Left lung (tissue), 10 donors: Measurements from ENCODE around the gene HOXD1. TPM values are rescaled to one million over a fixed set of nuclear protein-coding genes. Genes with fewer than 3 reads are reported as not detected.

Source experiments
- ATAC-seq: fragments of 200-7000 bp; cut with Tn5 transposase; one replicate; pipeline ENCODE4 v1.9.1; 2020; ENCODE audit warnings: moderate library complexity
- DNase-seq, 4 donors: peaks; one replicate each; pipeline ENCODE4 v3.0.0-alpha.2; 2013 to 2020
- H3K27ac ChIP-seq, 2 donors: fragments of 200-600 bp; sonication (generic) in 1 of 2; one replicate each; pipeline versions ENCODE4 v1.5.0 to v1.8.0; 2020 to 2021
- H3K27me3 ChIP-seq, 2 donors: fragments of 200-600 bp; sonication (generic) in 1 of 2; one replicate each; pipeline versions ENCODE4 v1.5.0 to v1.8.0; 2020 to 2021
- H3K36me3 ChIP-seq, 2 donors: fragments of 200-600 bp; sonication (generic) in 1 of 2; one replicate each; pipeline versions ENCODE4 v1.5.0 to v1.8.0; 2020 to 2021
- H3K4me1 ChIP-seq, 2 donors: fragments of 200-600 bp; one replicate each; pipeline ENCODE4 v1.8.0; 2021
- H3K4me3 ChIP-seq, 2 donors: fragments of 200-600 bp; sonication (generic) in 1 of 2; one replicate each; pipeline versions ENCODE4 v1.5.0 to v1.8.0; 2020 to 2021; ENCODE audit warnings: mild to moderate bottlenecking in 1 of 2
- H3K9me3 ChIP-seq, 2 donors: fragments of 200-600 bp; sonication (generic) in 1 of 2; one replicate each; pipeline versions ENCODE4 v1.5.0 to v1.8.0; 2020 to 2021
- intact Hi-C, 2 donors: fragments of 100-400 bp; cut with DNase I; formaldehyde crosslinking; loops; one replicate each; pipeline versions ENCODE4 v1.11.2 to v1.14.2; 2022
- polyA plus RNA-seq, 6 donors: library from polyadenylated mRNA; unstranded; fragments of 120-200 nt; gene quantifications; one replicate each; pipeline ENCODE4 v1.2.1, GENCODE V29; 2013; ENCODE audit not compliant: insufficient read length in 6 of 6
- total RNA-seq, 2 donors: library from RNA; stranded (reverse); fragmentation: NEBNext Ultra II Directional; extraction: Animal tissue kit (Norgen Biotek cat#: 25700); gene quantifications; one replicate each; pipeline ENCODE4 v1.2.1, GENCODE V29; 2021
- TF ChIP-seq, protein P1 (sequence below), 2 donors: fragments of 200-600 bp; sonication (generic) in 1 of 2; IDR thresholded peaks; one replicate each; pipeline versions ENCODE4 v1.5.0 to v1.8.0; 2021; ENCODE audit warnings: antibody characterized with exemption in 2 of 2
- donor health status: DM: no; HTN: yes; CAD: no.
- donor health status: DM: no; HTN: no; CAD: no.

The HOXD1 gene
- total and polyA plus RNA-seq, 8 donors = 0.35 to 5.9 (median 1.9) TPM

DNA sequence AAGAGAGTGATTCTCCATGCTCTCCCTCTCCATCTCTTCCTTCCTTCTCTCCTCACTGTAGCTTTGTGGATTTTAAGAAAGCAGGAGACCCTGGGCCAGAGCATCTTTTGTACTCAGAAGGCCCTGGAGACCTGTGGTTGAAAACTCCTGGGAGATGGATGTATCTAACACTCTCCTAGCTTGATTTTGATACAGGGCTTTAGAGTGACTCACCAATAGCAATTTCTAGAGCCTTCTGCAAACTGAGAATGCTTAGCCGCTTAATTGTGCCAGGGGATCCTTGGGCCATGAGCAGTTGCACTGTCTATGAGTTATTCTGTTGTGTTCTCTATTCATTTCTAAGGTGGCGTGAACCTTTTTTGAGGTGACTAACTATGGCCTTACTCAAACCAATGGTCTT lies 17.7 kb downstream of the HOXD1 start:
- intact Hi-C loops = no loop called here
- H3K9me3 ChIP-seq = no peaks in the 10 kb centered on the region
- H3K27me3 ChIP-seq = peaks cover 0 to 28% of the 10 kb centered on the region in 2 donors
- TF ChIP-seq, protein P1, sequence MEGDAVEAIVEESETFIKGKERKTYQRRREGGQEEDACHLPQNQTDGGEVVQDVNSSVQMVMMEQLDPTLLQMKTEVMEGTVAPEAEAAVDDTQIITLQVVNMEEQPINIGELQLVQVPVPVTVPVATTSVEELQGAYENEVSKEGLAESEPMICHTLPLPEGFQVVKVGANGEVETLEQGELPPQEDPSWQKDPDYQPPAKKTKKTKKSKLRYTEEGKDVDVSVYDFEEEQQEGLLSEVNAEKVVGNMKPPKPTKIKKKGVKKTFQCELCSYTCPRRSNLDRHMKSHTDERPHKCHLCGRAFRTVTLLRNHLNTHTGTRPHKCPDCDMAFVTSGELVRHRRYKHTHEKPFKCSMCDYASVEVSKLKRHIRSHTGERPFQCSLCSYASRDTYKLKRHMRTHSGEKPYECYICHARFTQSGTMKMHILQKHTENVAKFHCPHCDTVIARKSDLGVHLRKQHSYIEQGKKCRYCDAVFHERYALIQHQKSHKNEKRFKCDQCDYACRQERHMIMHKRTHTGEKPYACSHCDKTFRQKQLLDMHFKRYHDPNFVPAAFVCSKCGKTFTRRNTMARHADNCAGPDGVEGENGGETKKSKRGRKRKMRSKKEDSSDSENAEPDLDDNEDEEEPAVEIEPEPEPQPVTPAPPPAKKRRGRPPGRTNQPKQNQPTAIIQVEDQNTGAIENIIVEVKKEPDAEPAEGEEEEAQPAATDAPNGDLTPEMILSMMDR (IDR thresholded peaks at IDR 0.05) = no peak
- ATAC-seq (no peak), DNase-seq (no peak)
- no peaks in the 10 kb centered on the region for H3K36me3 ChIP-seq
- no peak overlapping the region for H3K4me3 ChIP-seq
- H3K27ac ChIP-seq = no peak overlapping the region
- H3K4me1 ChIP-seq = no peaks in the 10 kb centered on the region

DNA sequence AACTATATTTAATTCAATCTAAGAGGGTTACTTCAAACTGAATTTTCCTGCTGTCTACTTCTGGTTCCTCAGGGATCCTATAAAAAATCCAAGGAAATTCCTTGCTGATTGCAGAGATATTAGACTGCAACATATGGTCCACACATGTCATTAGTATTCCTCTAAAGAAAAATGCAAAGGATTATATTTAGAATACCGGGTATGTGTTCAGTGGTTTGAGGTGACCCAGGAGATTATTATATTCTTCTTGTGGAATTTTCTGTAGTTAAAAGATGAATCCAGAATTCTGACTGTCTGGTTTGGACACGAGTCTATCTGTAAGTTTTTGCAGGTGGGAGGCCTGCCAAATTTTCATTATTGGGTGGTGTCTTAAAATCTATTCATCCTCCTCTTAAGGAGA lies 18.2 kb downstream of the HOXD1 start:
- no peak for ATAC-seq
- H3K27me3 ChIP-seq = peaks cover 0 to 22% of the 10 kb centered on the region in 2 donors
- no peak for DNase-seq
- no peaks in the 10 kb centered on the region for H3K4me1 ChIP-seq
- no peaks in the 10 kb centered on the region for H3K9me3 ChIP-seq
- H3K36me3 ChIP-seq = no peaks in the 10 kb centered on the region
- no peak overlapping the region for H3K4me3 ChIP-seq
- no peak overlapping the region for H3K27ac ChIP-seq
- TF ChIP-seq, protein P1 (IDR thresholded peaks at IDR 0.05) = no peak
- intact Hi-C loops = no loop called here

DNA sequence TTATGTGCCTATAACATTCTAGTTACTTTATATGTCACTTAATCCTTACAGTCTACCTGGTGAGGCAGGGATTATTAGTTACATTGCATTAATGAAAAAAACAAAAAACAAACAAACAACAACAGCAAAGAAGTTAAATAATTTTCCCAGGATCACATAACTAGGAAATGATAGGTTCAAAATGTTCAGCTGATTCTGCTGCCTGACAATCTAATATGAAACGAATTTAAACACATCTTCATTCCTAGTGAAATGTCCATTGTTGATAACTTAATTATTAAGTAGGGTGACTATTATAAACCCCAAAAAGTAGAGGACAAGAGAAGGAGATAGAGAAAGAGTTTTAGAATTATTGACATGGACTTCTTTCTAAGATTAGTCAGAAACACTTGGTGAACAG lies 22.6 kb downstream of the HOXD1 start:
- ATAC-seq (no peak), DNase-seq (no peak)
- H3K27me3 ChIP-seq = peaks cover 0 to 6% of the 10 kb centered on the region in 2 donors
- H3K4me3 ChIP-seq = no peak overlapping the region
- H3K4me1 ChIP-seq = no peaks in the 10 kb centered on the region
- no peaks in the 10 kb centered on the region for H3K9me3 ChIP-seq
- H3K27ac ChIP-seq = no peak overlapping the region
- intact Hi-C loops = no loop called here
- no peaks in the 10 kb centered on the region for H3K36me3 ChIP-seq
- TF ChIP-seq, protein P1 (IDR thresholded peaks at IDR 0.05) = no peak

DNA sequence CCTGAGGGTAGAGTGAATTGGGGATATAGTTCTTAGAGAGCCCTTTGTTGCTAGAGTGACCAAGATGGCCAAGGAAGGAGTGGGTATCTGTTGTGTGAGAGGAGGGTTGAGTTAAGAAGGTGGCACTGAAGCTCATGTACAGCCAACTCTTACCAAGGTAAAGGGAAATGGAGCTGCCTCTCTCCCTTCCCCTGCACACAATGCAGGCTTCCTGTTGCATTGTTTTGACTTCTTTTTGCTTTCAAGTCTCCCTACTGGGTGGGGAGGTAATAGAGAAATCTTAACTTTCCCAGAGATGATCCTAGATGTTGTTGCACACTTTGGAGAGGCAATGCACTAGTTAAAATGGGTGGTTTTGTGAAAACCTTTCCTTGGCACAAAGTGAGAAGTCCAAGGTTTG lies 23.8 kb downstream of the HOXD1 start:
- H3K4me3 ChIP-seq = no peak overlapping the region
- no peak overlapping the region for H3K27ac ChIP-seq
- intact Hi-C loops = no loop called here
- no peaks in the 10 kb centered on the region for H3K9me3 ChIP-seq
- H3K4me1 ChIP-seq = no peaks in the 10 kb centered on the region
- no peaks in the 10 kb centered on the region for H3K36me3 ChIP-seq
- DNase-seq (no peak), ATAC-seq (no peak)
- H3K27me3 ChIP-seq = peaks cover 0 to 6% of the 10 kb centered on the region in 2 donors
- TF ChIP-seq, protein P1 (IDR thresholded peaks at IDR 0.05) = no peak

DNA sequence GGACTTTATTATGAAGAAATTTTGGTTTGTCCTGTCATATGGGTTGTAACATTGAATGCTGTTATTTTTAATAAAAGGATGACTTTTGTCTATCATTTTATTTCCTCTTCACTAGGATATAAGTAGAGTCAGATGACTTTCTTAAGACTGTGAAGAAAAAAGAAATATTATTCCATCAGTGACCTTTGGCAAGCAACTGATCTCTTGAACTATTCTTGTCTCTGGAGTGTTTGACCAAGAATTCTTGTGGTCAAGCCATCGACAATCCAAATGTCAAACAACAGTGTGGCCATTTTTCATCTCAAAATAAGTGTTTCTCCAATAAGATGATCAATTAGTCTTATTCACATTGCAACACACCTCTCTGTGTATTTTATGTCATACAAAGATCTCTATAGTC lies 24.9 kb downstream of the HOXD1 start:
- Histone ChIP-seq H3K9me3 (no peaks in the 10 kb centered on the region), H3K4me3 (no peak overlapping the region), H3K4me1 (no peaks in the 10 kb centered on the region), H3K36me3 (no peaks in the 10 kb centered on the region), H3K27ac (no peak overlapping the region), H3K27me3 (peaks cover 0 to 6% of the 10 kb centered on the region in 2 donors)
- TF ChIP-seq, protein P1 (IDR thresholded peaks at IDR 0.05) = no peak
- DNase-seq (no peak), ATAC-seq (peak; percentile 46)
- intact Hi-C loops = no loop called here
